GM18519 (cell line): ENCODE results near the gene GABRG3.

Source experiments
- ATAC-seq: cut with Tn5 transposase; IDR thresholded peaks from one replicate; pipeline ENCODE4 v1.9.1; 2021; ENCODE audit warnings: mild to moderate bottlenecking, moderate library complexity; ENCODE audit not compliant: unreplicated experiment, low FRiP score

The GABRG3 gene

GRCh38 chr15:27587810-27588209, 616.8 kb downstream of the GABRG3 start:
- no peak for ATAC-seq

- ATAC-seq: no peak
These were observed 618.3 kb downstream of the GABRG3 start for GRCh38 chr15:27589260-27589659.

DNA sequence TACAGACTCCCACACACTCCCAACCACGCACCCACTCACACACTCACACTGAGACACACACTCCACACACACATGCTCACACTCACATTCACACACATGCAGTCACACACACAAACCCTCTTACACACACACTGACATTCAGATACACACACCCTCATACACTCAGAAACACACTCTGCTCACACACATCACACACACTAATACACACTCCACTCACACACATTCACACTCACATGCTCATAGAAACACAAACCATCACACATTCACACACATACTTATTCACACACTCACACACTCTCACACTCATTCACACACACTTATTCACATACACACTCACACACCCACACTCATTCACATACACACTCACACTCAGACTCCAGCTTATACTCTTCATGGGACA, 618.8 kb downstream of the GABRG3 start:
- ATAC-seq: no peak
